Kasumi-1 (cell line): ENCODE measurements around the gene GPR35.
"Not testable (repeated sequence)": the region's sequence is repeated elsewhere in the genome, so short reads cannot be mapped to it uniquely, and the experiment has no call there.

ENCODE experiments used
- DNase-seq, 2 experiments: peaks; one replicate each; lab custom pipeline; 2025; lab: John Stamatoyannopoulos, UW

The GPR35 gene

DNA sequence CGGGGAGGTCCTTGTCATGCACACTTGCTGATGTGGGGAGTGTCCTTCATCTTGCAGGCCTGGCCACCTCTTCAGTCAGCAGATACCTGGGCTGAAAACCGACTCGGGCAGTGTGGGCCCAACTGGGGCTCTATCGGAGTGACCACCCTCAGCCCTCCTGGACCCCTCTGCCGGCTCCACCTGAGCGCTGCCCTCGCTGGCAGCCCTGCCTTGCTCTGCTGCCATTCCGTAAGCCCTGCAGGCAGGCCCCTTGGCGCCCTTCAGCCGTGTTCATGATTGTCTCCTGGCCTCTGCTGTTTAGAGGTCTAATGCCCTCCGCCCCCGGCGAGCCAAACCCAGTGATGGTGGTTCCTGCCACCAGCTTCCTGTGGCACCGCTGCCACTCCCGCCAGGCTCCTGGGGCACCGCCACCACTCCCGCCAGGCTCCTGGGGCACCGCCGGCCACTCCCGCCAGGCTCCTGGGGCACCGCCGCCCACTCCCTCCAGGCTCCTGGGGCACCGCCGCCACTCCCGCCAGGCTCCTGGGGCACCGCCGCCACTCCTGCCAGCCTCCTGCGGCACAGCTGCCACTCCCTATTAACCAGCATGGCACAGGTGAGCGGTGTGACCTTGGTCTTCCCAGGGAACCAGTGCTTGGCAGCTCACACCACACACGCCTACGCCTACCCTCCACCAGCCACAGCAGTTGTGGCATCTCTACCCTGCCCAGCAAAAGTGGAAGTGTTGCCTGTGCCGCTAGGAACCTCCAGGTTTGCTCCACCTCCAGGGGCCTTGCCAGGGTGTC, 22.8 kb upstream of the GPR35 start:
- no peak for DNase-seq

DNA sequence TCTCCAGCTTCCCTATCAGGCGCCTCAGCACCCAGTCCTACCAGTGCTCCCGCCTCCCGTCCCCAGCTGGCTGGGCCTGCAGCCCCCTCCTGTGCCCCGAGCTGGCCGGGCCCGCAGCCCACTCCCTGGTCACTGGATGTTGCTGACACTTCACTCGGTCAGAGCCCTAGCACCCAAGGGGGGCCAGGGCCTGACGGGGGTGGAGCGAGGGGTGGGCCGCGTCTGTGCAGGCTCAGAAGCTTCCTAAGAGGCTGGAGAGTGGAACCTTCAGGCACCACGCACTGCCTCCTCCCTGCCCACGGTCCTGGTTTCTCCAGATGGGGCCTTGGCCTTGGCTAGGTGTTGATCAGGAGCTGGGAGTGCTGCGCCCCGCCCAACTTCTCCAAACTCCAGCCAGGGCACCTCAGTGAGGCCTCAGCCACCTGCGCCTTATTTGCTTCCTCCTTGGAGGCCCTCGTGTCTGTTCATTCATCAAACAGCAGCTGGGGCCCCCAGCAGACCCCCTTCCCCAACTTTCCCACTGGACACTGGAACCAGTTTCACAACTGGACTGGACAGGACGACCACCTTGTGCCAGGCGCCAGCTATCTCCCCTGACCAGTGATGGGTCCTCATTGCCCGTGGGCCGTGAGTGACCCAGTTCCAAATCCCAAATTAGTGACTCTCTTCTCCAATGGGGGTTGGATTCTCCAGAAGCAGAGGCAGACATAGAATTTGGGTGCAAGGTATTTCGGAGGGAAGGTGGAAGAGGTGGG, 22.0 kb upstream of the GPR35 start:
- no peak for DNase-seq

- no peak for DNase-seq
Observed at GRCh38 chr2:240603846-240604245, 21.4 kb upstream of the GPR35 start.

- DNase-seq, result no peak
Observed at GRCh38 chr2:240604291-240604938, 20.9 kb upstream of the GPR35 start.

- no peak for DNase-seq
Observed at GRCh38 chr2:240604939-240605716, 20.2 kb upstream of the GPR35 start.

DNA sequence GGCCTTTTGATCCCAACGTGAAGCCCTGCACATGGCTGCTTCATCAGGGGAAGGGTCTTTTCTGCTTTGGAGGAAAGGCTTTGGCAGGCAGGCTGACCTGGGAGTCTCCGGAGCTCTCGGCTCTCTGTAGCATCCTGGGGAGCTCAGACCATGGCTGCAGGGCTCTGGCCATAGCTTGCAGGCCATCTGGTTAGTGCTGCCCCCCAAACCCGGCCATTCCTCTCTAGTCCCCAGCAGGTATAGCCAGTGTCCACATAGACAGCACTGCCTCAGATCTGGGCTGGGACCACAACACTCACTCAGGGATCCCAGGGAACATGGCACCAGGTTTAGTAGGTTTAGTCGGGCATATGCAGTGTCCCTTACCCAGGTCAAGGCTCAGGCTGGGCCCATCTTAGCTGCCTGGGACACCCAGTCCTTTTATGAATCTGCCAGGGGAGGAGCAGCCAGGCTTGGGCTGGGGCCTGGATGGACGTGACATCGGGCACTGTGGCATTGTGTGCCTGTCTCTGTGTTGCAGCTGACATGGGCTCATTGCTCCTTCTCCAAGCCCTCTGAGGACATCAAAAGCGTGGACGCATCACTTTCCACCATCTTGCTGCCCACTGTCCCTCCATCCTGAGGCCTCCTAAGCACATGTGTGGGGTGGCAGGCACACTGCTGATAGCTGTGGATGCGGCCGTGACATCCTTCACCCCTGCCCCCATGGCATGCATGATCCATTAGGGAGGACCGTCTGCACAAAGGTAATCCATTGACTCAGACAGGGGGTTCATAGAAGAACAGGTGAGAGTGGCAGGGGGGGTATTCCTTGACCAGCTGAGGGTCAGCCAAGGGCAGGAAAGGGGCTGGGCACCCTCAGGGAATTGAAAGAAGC, 19.2 kb upstream of the GPR35 start:
- no peak for DNase-seq

DNA sequence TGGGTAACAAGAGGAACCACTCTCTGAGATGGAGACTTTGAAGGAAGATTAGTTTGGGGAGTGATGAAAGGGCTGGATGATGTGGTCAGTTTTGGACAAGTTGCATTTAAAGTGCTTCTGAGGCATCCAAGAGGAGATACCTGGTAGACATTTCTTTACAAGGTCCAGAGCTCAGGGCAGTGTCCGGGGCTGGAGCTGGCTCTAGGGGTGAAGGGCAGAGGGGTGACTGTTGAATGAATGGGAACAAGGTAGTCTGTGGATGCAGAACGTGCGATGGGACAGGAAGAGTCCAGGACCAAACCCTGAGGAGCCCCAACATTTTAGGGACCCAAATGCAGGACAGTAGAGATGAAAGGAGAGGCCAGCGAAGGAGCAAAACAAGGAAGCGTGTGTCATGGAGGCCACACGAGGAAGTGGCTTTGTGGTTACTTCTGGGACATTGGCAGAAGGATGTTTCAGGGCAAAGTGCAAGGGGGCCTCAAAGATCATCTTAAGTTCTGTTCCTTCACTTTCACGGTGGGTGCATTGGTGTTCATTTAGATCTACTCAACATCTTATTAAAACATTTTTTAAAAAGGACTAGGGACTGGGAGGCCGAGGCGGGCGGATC, 13.6 kb upstream of the GPR35 start:
- DNase-seq, result peak; percentile 38 to 44

GRCh38 chr2:240613781-240614180, 11.5 kb upstream of the GPR35 start:
- DNase-seq, result no peak

GRCh38 chr2:240614391-240614790, 10.9 kb upstream of the GPR35 start:
- DNase-seq, result no peak

GRCh38 chr2:240615396-240615795, 9.9 kb upstream of the GPR35 start:
- no peak for DNase-seq

DNA sequence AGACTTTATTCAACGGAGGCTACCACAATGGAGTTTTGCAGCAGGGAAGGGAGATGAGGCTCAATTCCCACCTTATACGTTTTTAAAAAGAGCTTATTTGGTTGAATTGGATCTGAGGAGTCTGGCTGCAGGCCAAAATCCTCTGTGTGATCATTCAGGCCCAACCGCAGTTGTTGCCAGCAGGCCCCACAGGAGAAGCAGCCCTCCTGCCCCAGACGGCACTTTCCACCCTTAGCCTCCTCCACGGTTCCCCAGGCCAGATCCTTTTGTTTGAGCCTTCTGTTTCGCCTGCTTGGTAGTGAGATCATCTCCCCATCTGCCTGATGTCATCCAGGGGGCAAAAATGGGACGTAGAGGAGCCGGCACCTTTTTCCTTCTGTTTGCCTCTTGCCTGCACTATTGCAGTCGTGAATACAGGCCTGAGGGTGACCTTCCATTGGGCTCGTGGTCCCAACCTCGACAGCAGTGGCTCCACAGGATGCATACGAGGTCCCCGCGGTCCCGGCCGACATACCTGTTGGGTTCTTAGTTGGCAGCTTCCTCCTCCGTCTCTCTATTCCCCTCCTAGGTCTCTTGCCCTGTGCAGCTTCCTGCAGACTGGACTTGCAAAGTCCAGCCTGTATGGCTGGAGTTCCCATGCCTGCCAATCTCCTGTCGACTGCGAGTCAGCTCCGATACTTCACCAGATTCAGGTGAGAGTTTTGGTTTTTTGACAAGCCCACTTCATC, 9.3 kb upstream of the GPR35 start:
- DNase-seq, result no peak

DNA sequence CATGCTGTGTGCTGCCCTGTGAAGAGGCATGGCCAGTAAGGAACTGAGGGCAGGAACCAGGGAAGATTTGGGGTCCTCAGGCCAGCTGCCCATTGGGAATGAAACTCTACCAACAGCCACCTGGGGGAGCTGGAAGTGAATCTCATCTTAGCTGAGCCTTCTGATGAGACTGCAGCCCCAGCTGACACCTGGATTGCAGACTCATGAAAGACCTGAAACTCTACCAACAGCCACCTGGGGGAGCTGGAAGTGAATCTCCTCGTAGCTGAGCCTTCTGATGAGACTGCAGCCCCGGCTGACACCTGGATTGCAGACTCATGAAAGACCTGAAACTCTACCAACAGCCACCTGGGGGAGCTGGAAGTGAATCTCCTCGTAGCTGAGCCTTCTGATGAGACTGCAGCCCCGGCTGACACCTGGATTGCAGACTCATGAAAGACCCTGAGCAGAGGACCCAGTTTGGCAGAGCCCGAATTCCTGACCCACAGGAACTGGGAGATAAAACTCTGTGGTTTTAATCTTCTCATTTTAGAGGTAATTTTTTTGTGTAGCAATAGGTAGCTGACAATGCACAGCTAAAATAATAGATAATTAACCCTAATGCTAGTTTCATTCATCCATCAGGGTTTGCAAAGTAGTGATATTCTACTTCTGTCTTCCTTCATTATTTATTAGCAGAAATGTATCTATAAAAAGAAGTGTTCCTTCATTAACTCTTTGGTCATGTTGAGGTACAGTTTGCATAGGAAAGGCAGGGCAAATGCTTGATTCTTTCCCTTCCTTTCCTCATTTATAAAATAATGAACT, 8.2 kb upstream of the GPR35 start:
- not testable (repeated sequence) for DNase-seq

GRCh38 chr2:240618776-240619175, 6.5 kb upstream of the GPR35 start:
- DNase-seq, result no peak

GRCh38 chr2:240619506-240620148, 5.7 kb upstream of the GPR35 start:
- no peak for DNase-seq

- DNase-seq, result no peak
Observed at GRCh38 chr2:240620149-240620731, 5.0 kb upstream of the GPR35 start.

- no peak for DNase-seq
Observed at GRCh38 chr2:240620859-240621258, 4.4 kb upstream of the GPR35 start.

- no peak for DNase-seq
Observed at GRCh38 chr2:240622060-240622411, 3.2 kb upstream of the GPR35 start.

- peak; percentile 38 to 51 for DNase-seq
Observed at GRCh38 chr2:240622531-240623235, 2.6 kb upstream of the GPR35 start.
